KMS-11 (cell line): ENCODE data around the gene XPOT.

ENCODE experiments used
- H2AFZ ChIP-seq: fragments of 200-600 bp; sonication (generic); 2 replicates; pipeline ENCODE4 v1.6.1; 2016; ENCODE audit warnings: antibody characterized with exemption, mixed run types, low read depth
- H3K27ac ChIP-seq: fragments of 200-600 bp; sonication (generic); 2 replicates; pipeline ENCODE4 v1.6.1; 2016; ENCODE audit warnings: mild to moderate bottlenecking, mixed run types
- H3K27me3 ChIP-seq: fragments of 200-600 bp; sonication (generic); 2 replicates; pipeline ENCODE4 v1.6.1; 2017; ENCODE audit warnings: mild to moderate bottlenecking, low read depth, mixed run types, moderate library complexity; ENCODE audit not compliant: insufficient read depth
- H3K36me3 ChIP-seq: fragments of 200-600 bp; sonication (generic); 2 replicates; pipeline ENCODE4 v1.6.1; 2017; ENCODE audit warnings: mild to moderate bottlenecking, mixed run types; ENCODE audit not compliant: insufficient read depth
- H3K4me1 ChIP-seq: fragments of 200-600 bp; sonication (generic); 2 replicates; pipeline ENCODE4 v1.6.1; 2016; ENCODE audit warnings: mild to moderate bottlenecking, low read depth, mixed run types; ENCODE audit not compliant: poor library complexity, severe bottlenecking
- H3K4me2 ChIP-seq: fragments of 200-600 bp; sonication (generic); 2 replicates; pipeline ENCODE4 v1.7.0; 2016; ENCODE audit warnings: mild to moderate bottlenecking, mixed run types
- H3K4me3 ChIP-seq: fragments of 200-600 bp; sonication (generic); IDR thresholded peaks from 2 replicates; pipeline ENCODE4 v1.6.1; 2017; ENCODE audit warnings: low read depth, low read length, mixed read lengths; ENCODE audit not compliant: insufficient read depth
- H3K79me2 ChIP-seq: fragments of 200-600 bp; sonication (generic); 2 replicates; pipeline ENCODE4 v1.6.1; 2016; ENCODE audit warnings: low read depth, mixed run types; ENCODE audit not compliant: insufficient read depth
- H3K9ac ChIP-seq: fragments of 200-600 bp; sonication (generic); 2 replicates; pipeline ENCODE4 v1.6.1; 2016; ENCODE audit warnings: mild to moderate bottlenecking, mixed run types
- H4K20me1 ChIP-seq: fragments of 200-600 bp; sonication (generic); 2 replicates; pipeline ENCODE4 v1.6.1; 2016; ENCODE audit warnings: mild to moderate bottlenecking, mixed run types; ENCODE audit not compliant: insufficient read depth
- TF ChIP-seq, protein P1 (sequence below): fragments of 200-600 bp; sonication (generic); conservative IDR thresholded peaks from 2 replicates; pipeline ENCODE4 v1.6.1; 2017; ENCODE audit warnings: low read depth, mild to moderate bottlenecking, antibody characterized with exemption, low read length, moderate library complexity, mixed read lengths

Gene XPOT

DNA sequence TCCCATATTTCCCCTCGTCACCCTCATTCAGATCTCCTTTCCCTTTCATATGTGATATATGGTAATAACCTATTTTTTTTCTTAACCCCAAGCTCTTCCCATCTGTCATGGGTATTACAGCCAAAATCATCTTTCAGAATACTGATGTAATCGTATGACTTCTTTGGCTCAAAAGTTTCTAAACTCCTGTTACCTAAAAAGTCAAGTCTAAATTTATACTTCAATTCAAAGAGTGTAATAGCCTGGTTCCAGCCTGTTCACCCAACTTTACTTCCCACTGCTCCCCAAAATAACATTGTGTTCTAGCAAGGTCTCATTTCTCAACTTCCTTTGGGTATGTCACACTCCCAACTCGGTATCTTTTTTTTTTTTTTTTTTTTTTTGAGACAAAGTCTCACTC, 96.2 kb downstream of the XPOT start:
- Histone ChIP-seq H3K4me3 (no peak overlapping the region), H3K79me2 (no peaks in the 10 kb centered on the region), H2AFZ (no peak overlapping the region), H3K27me3 (no peaks in the 10 kb centered on the region), H3K27ac (no peak overlapping the region), H3K9ac (no peak overlapping the region), H4K20me1 (no peaks in the 10 kb centered on the region), H3K4me1 (no peaks in the 10 kb centered on the region), H3K36me3 (no peaks in the 10 kb centered on the region; the same call in 1 of the 2 replicates), H3K4me2 (no peak overlapping the region)
- TF ChIP-seq, protein P1, sequence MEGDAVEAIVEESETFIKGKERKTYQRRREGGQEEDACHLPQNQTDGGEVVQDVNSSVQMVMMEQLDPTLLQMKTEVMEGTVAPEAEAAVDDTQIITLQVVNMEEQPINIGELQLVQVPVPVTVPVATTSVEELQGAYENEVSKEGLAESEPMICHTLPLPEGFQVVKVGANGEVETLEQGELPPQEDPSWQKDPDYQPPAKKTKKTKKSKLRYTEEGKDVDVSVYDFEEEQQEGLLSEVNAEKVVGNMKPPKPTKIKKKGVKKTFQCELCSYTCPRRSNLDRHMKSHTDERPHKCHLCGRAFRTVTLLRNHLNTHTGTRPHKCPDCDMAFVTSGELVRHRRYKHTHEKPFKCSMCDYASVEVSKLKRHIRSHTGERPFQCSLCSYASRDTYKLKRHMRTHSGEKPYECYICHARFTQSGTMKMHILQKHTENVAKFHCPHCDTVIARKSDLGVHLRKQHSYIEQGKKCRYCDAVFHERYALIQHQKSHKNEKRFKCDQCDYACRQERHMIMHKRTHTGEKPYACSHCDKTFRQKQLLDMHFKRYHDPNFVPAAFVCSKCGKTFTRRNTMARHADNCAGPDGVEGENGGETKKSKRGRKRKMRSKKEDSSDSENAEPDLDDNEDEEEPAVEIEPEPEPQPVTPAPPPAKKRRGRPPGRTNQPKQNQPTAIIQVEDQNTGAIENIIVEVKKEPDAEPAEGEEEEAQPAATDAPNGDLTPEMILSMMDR = no peak
